Lung (tissue), 12 donors: ENCODE measurements around the gene CENPQ. TPM values are rescaled to one million over a fixed set of nuclear protein-coding genes. Genes with fewer than 3 reads are reported as not detected.

Experiments
- ATAC-seq: fragments of 200-7000 bp; cut with Tn5 transposase; one replicate; pipeline ENCODE4 v1.9.1; 2020; ENCODE audit warnings: moderate number of reproducible peaks; ENCODE audit not compliant: insufficient read depth, low FRiP score
- DNase-seq, 3 donors: peaks; one replicate each; pipeline ENCODE4 v3.0.0-alpha.2; 2013 to 2017
- H3K27ac ChIP-seq, 2 donors: one replicate each; pipeline ENCODE4 v1.5.1; 2013; ENCODE audit warnings: mild to moderate bottlenecking in 2 of 2, moderate library complexity in 2 of 2, control low read depth in 1 of 2, inconsistent platforms in 1 of 2, low read depth in 1 of 2, low read length in 1 of 2
- H3K27me3 ChIP-seq, 3 donors: one replicate each; pipeline ENCODE4 v1.5.1; 2013; ENCODE audit warnings: low read length in 2 of 3; ENCODE audit not compliant: control insufficient read depth in 3 of 3, insufficient read depth in 3 of 3
- H3K36me3 ChIP-seq, 4 donors: one replicate each; pipeline ENCODE4 v1.5.1; 2013; ENCODE audit warnings: low read length in 4 of 4, mild to moderate bottlenecking in 1 of 4, moderate library complexity in 1 of 4; ENCODE audit not compliant: control insufficient read depth in 4 of 4, insufficient read depth in 4 of 4
- H3K4me1 ChIP-seq, 5 donors: one replicate each; pipeline ENCODE4 v1.5.1; 2013; ENCODE audit warnings: low read length in 5 of 5, mild to moderate bottlenecking in 2 of 5, moderate library complexity in 1 of 5; ENCODE audit not compliant: control insufficient read depth in 5 of 5, insufficient read depth in 5 of 5
- H3K4me3 ChIP-seq: one replicate; pipeline ENCODE4 v1.5.1; 2013; ENCODE audit warnings: mild to moderate bottlenecking, control low read depth, moderate library complexity
- H3K9ac ChIP-seq, 2 donors: one replicate each; pipeline ENCODE4 v1.5.1; 2013; ENCODE audit warnings: low read length in 2 of 2, control low read depth in 1 of 2; ENCODE audit not compliant: insufficient read depth in 1 of 2
- H3K9me3 ChIP-seq, 4 donors: one replicate each; pipeline ENCODE4 v1.5.1; 2013; ENCODE audit warnings: low read length in 3 of 4, mild to moderate bottlenecking in 1 of 4, moderate library complexity in 1 of 4; ENCODE audit not compliant: control insufficient read depth in 4 of 4, insufficient read depth in 3 of 4
- WGBS, 2 donors: extraction: QIAGEN DNeasy Blood & Tissue Kit; methylation state at CpG; one replicate each; pipeline ENCODE4 v1.1.7; 2013; 5-methylcytosine and 5-hydroxymethylcytosine counted together
- polyA plus RNA-seq, 2 donors: library from polyadenylated mRNA; stranded (reverse); fragments of 200-250 nt; gene quantifications; one replicate each; pipeline ENCODE4 v1.2.1, GENCODE V29; 2013
- total RNA-seq, 2 donors: library from RNA; depleted of rRNA in 1 of 2; stranded (reverse); fragments of >200 nt in 1 of 2; gene quantifications; one replicate each; pipeline ENCODE4 v1.2.1, GENCODE V29; 2014 to 2021
- TF ChIP-seq, protein P1 (sequence below): IDR thresholded peaks from 2 replicates; pipeline ENCODE4 v1.5.1; 2012; ENCODE audit warnings: mild to moderate bottlenecking; ENCODE audit errors: control extremely low read depth, extremely low read depth
- donor health status: control.
- donor health status: control.
- donor health status: Bipolar disorder and iron deficiency.
- donor health status: healthy.
- donor health status: DM: yes; HTN: yes; CAD: no.

The CENPQ gene
- total and polyA plus RNA-seq, 4 donors = 3.5 to 9.2 (median 3.6) TPM

- H3K9me3 ChIP-seq = no peaks in the 10 kb centered on the region
- no peak overlapping the region for H3K4me3 ChIP-seq
- no peak overlapping the region for H3K9ac ChIP-seq
- no peak overlapping the region for H3K27ac ChIP-seq
- WGBS, 2 donors = 83 to 90% methylated on average over 5 of the region's 5 CpGs
- no peaks in the 10 kb centered on the region for H3K4me1 ChIP-seq
- no peak for DNase-seq
- TF ChIP-seq, protein P1, sequence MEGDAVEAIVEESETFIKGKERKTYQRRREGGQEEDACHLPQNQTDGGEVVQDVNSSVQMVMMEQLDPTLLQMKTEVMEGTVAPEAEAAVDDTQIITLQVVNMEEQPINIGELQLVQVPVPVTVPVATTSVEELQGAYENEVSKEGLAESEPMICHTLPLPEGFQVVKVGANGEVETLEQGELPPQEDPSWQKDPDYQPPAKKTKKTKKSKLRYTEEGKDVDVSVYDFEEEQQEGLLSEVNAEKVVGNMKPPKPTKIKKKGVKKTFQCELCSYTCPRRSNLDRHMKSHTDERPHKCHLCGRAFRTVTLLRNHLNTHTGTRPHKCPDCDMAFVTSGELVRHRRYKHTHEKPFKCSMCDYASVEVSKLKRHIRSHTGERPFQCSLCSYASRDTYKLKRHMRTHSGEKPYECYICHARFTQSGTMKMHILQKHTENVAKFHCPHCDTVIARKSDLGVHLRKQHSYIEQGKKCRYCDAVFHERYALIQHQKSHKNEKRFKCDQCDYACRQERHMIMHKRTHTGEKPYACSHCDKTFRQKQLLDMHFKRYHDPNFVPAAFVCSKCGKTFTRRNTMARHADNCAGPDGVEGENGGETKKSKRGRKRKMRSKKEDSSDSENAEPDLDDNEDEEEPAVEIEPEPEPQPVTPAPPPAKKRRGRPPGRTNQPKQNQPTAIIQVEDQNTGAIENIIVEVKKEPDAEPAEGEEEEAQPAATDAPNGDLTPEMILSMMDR = no peak
- H3K27me3 ChIP-seq = no peaks in the 10 kb centered on the region
- ATAC-seq = no peak
- no peaks in the 10 kb centered on the region for H3K36me3 ChIP-seq
Observed at GRCh38 chr6:49535795-49536194, 72.6 kb downstream of the CENPQ start.

DNA sequence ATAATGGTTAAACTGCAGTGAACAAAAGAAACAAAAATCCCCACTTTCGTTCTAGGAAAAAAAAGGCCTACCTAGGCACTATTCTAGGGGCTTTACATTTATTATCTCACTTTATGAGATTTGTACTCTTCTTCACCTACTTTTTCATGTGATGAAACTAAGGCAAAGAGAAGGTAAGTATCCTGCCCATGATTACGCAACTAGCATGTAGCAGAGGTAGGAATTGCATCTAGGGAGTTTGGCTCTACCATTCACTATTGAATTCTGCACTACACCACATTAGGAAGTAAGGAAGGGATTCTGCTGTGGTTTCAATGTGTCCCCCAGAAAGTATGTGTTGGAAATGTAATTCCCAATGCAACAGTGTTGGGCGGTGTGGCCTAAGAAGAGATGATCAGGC is 75.9 kb downstream of the CENPQ start:
- Histone ChIP-seq H3K36me3 (no peaks in the 10 kb centered on the region), H3K4me3 (no peak overlapping the region), H3K27ac (no peak overlapping the region), H3K27me3 (no peaks in the 10 kb centered on the region), H3K4me1 (peaks cover 0 to 6% (median 0%) of the 10 kb centered on the region in 5 donors), H3K9ac (no peak overlapping the region), H3K9me3 (no peaks in the 10 kb centered on the region)
- DNase-seq = no peak
- TF ChIP-seq, protein P1 = no peak
- no peak for ATAC-seq
- whole genome bisulfite sequencing, 2 donors = 98 to 100% methylated on average over 3 of the region's 3 CpGs

- no peak for DNase-seq
- Histone ChIP-seq H3K9ac (no peak overlapping the region), H3K4me1 (peaks cover 0 to 6% (median 0%) of the 10 kb centered on the region in 5 donors), H3K27me3 (no peaks in the 10 kb centered on the region), H3K9me3 (no peaks in the 10 kb centered on the region), H3K27ac (no peak overlapping the region), H3K36me3 (no peaks in the 10 kb centered on the region), H3K4me3 (no peak overlapping the region)
- no peak for ATAC-seq
- TF ChIP-seq, protein P1 = no peak
Observed at GRCh38 chr6:49540614-49541013, 77.4 kb downstream of the CENPQ start.

GRCh38 chr6:49541210-49541724 is 78.1 kb downstream of the CENPQ start:
- WGBS, 2 donors = 43 to 52% methylated on average over 1 of the region's 1 CpG
- Histone ChIP-seq H3K36me3 (no peaks in the 10 kb centered on the region), H3K4me1 (peaks cover 0 to 6% (median 0%) of the 10 kb centered on the region in 5 donors), H3K9ac (no peak overlapping the region), H3K27me3 (no peaks in the 10 kb centered on the region), H3K4me3 (no peak overlapping the region), H3K9me3 (no peaks in the 10 kb centered on the region), H3K27ac (no peak overlapping the region)
- peak in 2 of 3 donors; percentile 14 to 48 for DNase-seq
- TF ChIP-seq, protein P1 = no peak
- peak; percentile 69 for ATAC-seq
